ENCODE data around the gene NPR1. TPM values are rescaled to one million over a fixed set of nuclear protein-coding genes. Genes with fewer than 3 reads are reported as not detected.

NPR1 gene
- total RNA-seq, 1 experiment from 2014 or later: 16.5 TPM

DNA sequence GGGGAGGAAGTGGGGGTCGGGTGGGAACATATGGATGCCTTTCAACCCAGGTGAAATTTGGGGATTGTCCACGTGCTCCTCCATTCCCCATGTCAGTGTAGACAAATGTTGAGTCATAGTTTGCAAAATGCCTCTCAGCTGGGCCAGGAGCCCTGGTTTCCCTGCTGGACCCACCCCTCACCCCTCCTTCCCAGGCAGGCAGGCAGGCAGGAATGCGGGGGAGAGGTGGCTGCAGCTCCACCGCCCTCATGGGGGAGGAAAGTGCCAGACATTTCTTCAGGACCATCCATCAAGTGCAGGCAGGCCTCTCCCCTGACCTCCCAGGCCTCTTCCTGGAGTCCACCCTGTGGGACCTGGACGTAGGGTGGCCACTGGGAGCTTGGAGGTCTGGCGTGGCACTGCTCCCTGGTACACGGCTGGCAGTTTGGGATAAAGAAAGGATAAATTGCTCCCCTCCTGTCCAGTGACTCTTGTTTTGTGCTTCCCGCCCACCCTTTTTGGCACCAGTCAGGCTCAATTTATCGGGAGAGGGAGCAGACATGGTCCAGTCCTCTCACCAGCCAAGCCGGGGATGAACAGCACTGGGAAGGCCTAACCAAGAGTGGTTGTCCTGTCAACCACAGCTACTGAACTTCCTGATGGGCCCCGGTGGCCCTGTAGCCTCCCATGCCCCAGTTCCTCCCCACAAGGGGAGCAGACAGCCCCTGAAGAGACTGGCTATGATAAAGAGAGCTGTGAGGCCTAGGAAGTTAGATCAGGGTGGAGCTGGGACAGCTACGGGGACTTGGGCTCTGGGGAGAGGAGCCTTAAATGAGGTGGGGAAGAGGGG is 18.9 kb downstream of the NPR1 start (continued):
- TF ChIP-seq, protein P1, sequence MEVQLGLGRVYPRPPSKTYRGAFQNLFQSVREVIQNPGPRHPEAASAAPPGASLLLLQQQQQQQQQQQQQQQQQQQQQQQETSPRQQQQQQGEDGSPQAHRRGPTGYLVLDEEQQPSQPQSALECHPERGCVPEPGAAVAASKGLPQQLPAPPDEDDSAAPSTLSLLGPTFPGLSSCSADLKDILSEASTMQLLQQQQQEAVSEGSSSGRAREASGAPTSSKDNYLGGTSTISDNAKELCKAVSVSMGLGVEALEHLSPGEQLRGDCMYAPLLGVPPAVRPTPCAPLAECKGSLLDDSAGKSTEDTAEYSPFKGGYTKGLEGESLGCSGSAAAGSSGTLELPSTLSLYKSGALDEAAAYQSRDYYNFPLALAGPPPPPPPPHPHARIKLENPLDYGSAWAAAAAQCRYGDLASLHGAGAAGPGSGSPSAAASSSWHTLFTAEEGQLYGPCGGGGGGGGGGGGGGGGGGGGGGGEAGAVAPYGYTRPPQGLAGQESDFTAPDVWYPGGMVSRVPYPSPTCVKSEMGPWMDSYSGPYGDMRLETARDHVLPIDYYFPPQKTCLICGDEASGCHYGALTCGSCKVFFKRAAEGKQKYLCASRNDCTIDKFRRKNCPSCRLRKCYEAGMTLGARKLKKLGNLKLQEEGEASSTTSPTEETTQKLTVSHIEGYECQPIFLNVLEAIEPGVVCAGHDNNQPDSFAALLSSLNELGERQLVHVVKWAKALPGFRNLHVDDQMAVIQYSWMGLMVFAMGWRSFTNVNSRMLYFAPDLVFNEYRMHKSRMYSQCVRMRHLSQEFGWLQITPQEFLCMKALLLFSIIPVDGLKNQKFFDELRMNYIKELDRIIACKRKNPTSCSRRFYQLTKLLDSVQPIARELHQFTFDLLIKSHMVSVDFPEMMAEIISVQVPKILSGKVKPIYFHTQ (CRISPR knock-in tag; IDR thresholded peaks at IDR 0.05): no peak
- TF ChIP-seq, protein P2, sequence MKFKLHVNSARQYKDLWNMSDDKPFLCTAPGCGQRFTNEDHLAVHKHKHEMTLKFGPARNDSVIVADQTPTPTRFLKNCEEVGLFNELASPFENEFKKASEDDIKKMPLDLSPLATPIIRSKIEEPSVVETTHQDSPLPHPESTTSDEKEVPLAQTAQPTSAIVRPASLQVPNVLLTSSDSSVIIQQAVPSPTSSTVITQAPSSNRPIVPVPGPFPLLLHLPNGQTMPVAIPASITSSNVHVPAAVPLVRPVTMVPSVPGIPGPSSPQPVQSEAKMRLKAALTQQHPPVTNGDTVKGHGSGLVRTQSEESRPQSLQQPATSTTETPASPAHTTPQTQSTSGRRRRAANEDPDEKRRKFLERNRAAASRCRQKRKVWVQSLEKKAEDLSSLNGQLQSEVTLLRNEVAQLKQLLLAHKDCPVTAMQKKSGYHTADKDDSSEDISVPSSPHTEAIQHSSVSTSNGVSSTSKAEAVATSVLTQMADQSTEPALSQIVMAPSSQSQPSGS (CRISPR knock-in tag; IDR thresholded peaks at IDR 0.05; ENCODE audit: borderline replicate concordance, low read depth): no peak
- TF ChIP-seq, protein P3, sequence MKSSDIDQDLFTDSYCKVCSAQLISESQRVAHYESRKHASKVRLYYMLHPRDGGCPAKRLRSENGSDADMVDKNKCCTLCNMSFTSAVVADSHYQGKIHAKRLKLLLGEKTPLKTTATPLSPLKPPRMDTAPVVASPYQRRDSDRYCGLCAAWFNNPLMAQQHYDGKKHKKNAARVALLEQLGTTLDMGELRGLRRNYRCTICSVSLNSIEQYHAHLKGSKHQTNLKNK (CRISPR knock-in tag; IDR thresholded peaks at IDR 0.05): no peak

- ChIA-PET POLR2A (interaction anchor here (0.8 to 1.6 kb wide), 3 partner anchors 18 to 30 kb away, joined by 3 to 8 read pairs (median 6); partner anchors contain the start of gene NPR1), CTCF (interaction anchor here (0.7 to 2.4 kb wide), 10 partner anchors 18 to 269 kb away, joined by 3 to 22 read pairs (median 4); partner anchors contain the start of genes CREB3L4, NPR1 and S100A13)
- Mint-ChIP-seq H3K9me3 (no peaks in the 10 kb centered on the region), H3K27ac (peak overlapping the region; percentile 80), H3K4me1 (peaks cover 25% of the 10 kb centered on the region), H3K4me3 (peak overlapping the region; percentile 46), H3K36me3 (no peaks in the 10 kb centered on the region), H3K27me3 (ENCODE audit: low read depth) (no peaks in the 10 kb centered on the region)
- DNase-seq (ENCODE audit: low spot score) (peak; percentile 57), ATAC-seq (peak; percentile 63)
- TF ChIP-seq EMX1 (CRISPR knock-in tag; IDR thresholded peaks at IDR 0.05): no peak
- TF ChIP-seq, protein P4, sequence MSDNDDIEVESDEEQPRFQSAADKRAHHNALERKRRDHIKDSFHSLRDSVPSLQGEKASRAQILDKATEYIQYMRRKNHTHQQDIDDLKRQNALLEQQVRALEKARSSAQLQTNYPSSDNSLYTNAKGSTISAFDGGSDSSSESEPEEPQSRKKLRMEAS (CRISPR knock-in tag; IDR thresholded peaks at IDR 0.05): peak; percentile 42; the same call in 1 of the 2 replicates
- TF ChIP-seq, protein P1 (CRISPR knock-in tag; IDR thresholded peaks at IDR 0.05): no peak
- no peak for TF ChIP-seq ZBTB43 (CRISPR knock-in tag; IDR thresholded peaks at IDR 0.05)
- TF ChIP-seq FOXK1 (CRISPR knock-in tag; IDR thresholded peaks at IDR 0.05): 0 out of 2 replicates have a peak, but pooled peaks have one; percentile 26
- TF ChIP-seq FOXP1 (CRISPR knock-in tag; IDR thresholded peaks at IDR 0.05; ENCODE audit: borderline replicate concordance): no peak
- TF ChIP-seq ZNF317 (CRISPR knock-in tag; IDR thresholded peaks at IDR 0.05; ENCODE audit: borderline replicate concordance, low read depth): no peak
- TF ChIP-seq, protein P2 (CRISPR knock-in tag; IDR thresholded peaks at IDR 0.05; ENCODE audit: borderline replicate concordance, low read depth): no peak
- TF ChIP-seq AFF4 (CRISPR knock-in tag; IDR thresholded peaks at IDR 0.05; ENCODE audit: borderline replicate concordance): no peak
- TF ChIP-seq, protein P5, sequence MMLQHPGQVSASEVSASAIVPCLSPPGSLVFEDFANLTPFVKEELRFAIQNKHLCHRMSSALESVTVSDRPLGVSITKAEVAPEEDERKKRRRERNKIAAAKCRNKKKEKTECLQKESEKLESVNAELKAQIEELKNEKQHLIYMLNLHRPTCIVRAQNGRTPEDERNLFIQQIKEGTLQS (CRISPR knock-in tag; conservative IDR thresholded peaks at IDR 0.05): no peak
- TF ChIP-seq ZBTB21 (CRISPR knock-in tag; IDR thresholded peaks at IDR 0.05; ENCODE audit: borderline replicate concordance): no peak
- TF ChIP-seq ETV6 (CRISPR knock-in tag; IDR thresholded peaks at IDR 0.05): peak; percentile 35; the same call in 1 of the 2 replicates
These were observed 19.8 kb downstream of the NPR1 start for GRCh38 chr1:153698020-153698922.
